Hepatocyte (in vitro differentiated cells): ENCODE data around the gene MSI1. TPM values are rescaled to one million over a fixed set of nuclear protein-coding genes. Genes with fewer than 3 reads are reported as not detected.

ENCODE experiments used
- DNase-seq: peaks from one replicate; pipeline ENCODE4 v3.0.0-alpha.2; 2016; ENCODE audit warnings: low spot score
- H2AFZ ChIP-seq: fragments of 200-600 bp; sonication (generic); 2 replicates; pipeline ENCODE4 v1.6.0; 2016; ENCODE audit warnings: antibody characterized with exemption, mild to moderate bottlenecking
- H3K27ac ChIP-seq: fragments of 200-600 bp; sonication (generic); 2 replicates; pipeline ENCODE4 v1.5.1; 2016; ENCODE audit warnings: mild to moderate bottlenecking
- H3K27me3 ChIP-seq: fragments of 200-600 bp; sonication (generic); 2 replicates; pipeline ENCODE4 v1.6.1; 2016
- H3K36me3 ChIP-seq: fragments of 200-600 bp; sonication (generic); replicated peaks from 2 replicates; pipeline ENCODE4 v1.5.1; 2016; ENCODE audit warnings: low read depth; ENCODE audit not compliant: insufficient read depth
- H3K4me1 ChIP-seq: fragments of 200-600 bp; sonication (generic); 2 replicates; pipeline ENCODE4 v1.5.1; 2016; ENCODE audit warnings: mild to moderate bottlenecking, moderate library complexity; ENCODE audit not compliant: insufficient read depth
- H3K4me2 ChIP-seq: fragments of 200-600 bp; sonication (generic); 2 replicates; pipeline ENCODE4 v1.6.0; 2016
- H3K4me3 ChIP-seq: fragments of 200-600 bp; sonication (generic); 2 replicates; pipeline ENCODE4 v1.5.1; 2016; ENCODE audit warnings: mild to moderate bottlenecking
- H3K79me2 ChIP-seq: fragments of 200-600 bp; sonication (generic); 2 replicates; pipeline ENCODE4 v1.6.0; 2017; ENCODE audit warnings: mild to moderate bottlenecking
- H3K9me2 ChIP-seq: fragments of 200-600 bp; sonication (generic); replicated peaks from 2 replicates; pipeline ENCODE4 v1.6.0; 2017; ENCODE audit warnings: mild to moderate bottlenecking; ENCODE audit not compliant: insufficient read depth
- H3K9me3 ChIP-seq: fragments of 200-600 bp; sonication (generic); 2 replicates; pipeline ENCODE4 v1.5.1; 2016; ENCODE audit warnings: low read depth, mild to moderate bottlenecking
- H4K20me1 ChIP-seq: fragments of 200-600 bp; sonication (generic); 2 replicates; pipeline ENCODE4 v1.6.0; 2016; ENCODE audit warnings: mild to moderate bottlenecking; ENCODE audit not compliant: insufficient read depth, poor library complexity, severe bottlenecking
- EZH2 ChIP-seq: fragments of 200-600 bp; sonication (generic); IDR thresholded peaks from 2 replicates; pipeline ENCODE4 v1.6.1; 2016; ENCODE audit warnings: antibody characterized with exemption, mild to moderate bottlenecking, borderline replicate concordance
- EZH2phosphoT487 ChIP-seq: fragments of 200-600 bp; sonication (generic); IDR thresholded peaks from one replicate; pipeline ENCODE4 v1.6.1; 2018; ENCODE audit warnings: antibody characterized with exemption, mild to moderate bottlenecking, low read depth, moderate library complexity; ENCODE audit not compliant: unreplicated experiment, severe bottlenecking
- WGBS: methylation state at CpG from one replicate; pipeline ENCODE4 v1.1.6; 2016; ENCODE audit warnings: low lambda C conversion rate; ENCODE audit errors: missing lambda C conversion rate; 5-methylcytosine and 5-hydroxymethylcytosine counted together
- polyA plus RNA-seq: library from polyadenylated mRNA; unstranded; fragments of >200 nt; fragmentation: Nextera tagmentation; extraction: Ambion mirVana; gene quantifications from 2 replicates; pipeline ENCODE4 v1.2.1, GENCODE V29; 2016
- total RNA-seq: library from RNA; depleted of rRNA; stranded (reverse); fragments of >200 nt; gene quantifications from 2 replicates; pipeline ENCODE4 v1.2.3, GENCODE V29; 2014
- TF ChIP-seq, protein P1 (sequence below): fragments of 200-600 bp; sonication (generic); IDR thresholded peaks from 2 replicates; pipeline ENCODE4 v1.5.1; 2016; ENCODE audit warnings: antibody characterized with exemption, mild to moderate bottlenecking; ENCODE audit not compliant: poor library complexity

MSI1 gene
- total and polyA plus RNA-seq, 2 experiments from 2014 or later = 2.2 to 5.6 TPM

DNA sequence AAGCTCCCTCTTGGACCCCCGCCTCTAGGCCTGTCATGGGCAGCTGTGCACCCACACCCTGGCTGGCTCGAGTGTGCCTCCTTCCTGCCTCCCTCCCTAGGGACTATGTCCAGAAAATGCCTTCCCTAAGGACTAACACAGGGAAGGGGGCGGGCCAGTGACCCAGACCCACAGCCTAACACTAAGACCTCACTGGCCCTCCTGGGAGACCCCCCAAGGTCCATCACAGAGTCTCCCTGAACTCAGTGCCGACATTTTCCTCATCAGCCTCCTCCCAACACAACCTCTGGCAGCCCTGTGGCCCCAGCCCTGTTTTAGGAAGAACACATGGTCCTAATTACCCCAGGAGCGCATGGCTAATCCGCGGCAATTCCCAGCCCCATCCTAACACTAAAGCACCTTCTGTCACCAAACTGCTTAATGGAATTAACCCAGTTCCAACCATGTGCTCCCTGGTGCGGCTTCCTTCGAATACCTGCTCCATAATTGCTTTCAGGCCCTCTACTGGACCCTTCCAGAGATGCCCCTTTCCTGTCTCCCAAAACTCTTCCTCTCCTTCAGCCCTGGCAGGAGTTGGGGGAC, 5.6 kb downstream of the MSI1 start:
- no peaks in the 10 kb centered on the region for H3K27me3 ChIP-seq
- no peak overlapping the region for H3K4me3 ChIP-seq
- H2AFZ ChIP-seq = no peak overlapping the region
- no peaks in the 10 kb centered on the region for H3K9me2 ChIP-seq
- no peaks in the 10 kb centered on the region for H4K20me1 ChIP-seq
- TF ChIP-seq EZH2phosphoT487 (no peak), EZH2 (no peak)
- TF ChIP-seq, protein P1, sequence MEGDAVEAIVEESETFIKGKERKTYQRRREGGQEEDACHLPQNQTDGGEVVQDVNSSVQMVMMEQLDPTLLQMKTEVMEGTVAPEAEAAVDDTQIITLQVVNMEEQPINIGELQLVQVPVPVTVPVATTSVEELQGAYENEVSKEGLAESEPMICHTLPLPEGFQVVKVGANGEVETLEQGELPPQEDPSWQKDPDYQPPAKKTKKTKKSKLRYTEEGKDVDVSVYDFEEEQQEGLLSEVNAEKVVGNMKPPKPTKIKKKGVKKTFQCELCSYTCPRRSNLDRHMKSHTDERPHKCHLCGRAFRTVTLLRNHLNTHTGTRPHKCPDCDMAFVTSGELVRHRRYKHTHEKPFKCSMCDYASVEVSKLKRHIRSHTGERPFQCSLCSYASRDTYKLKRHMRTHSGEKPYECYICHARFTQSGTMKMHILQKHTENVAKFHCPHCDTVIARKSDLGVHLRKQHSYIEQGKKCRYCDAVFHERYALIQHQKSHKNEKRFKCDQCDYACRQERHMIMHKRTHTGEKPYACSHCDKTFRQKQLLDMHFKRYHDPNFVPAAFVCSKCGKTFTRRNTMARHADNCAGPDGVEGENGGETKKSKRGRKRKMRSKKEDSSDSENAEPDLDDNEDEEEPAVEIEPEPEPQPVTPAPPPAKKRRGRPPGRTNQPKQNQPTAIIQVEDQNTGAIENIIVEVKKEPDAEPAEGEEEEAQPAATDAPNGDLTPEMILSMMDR = no peak
- WGBS = 70% methylated on average over 9 of the region's 9 CpGs
- H3K9me3 ChIP-seq = no peaks in the 10 kb centered on the region
- DNase-seq = no peak
- H3K79me2 ChIP-seq = peaks cover 11% of the 10 kb centered on the region
- peaks cover 51% of the 10 kb centered on the region for H3K4me1 ChIP-seq
- H3K4me2 ChIP-seq = no peak overlapping the region
- no peaks in the 10 kb centered on the region for H3K36me3 ChIP-seq
- peak overlapping the region; percentile 86 for H3K27ac ChIP-seq

DNA sequence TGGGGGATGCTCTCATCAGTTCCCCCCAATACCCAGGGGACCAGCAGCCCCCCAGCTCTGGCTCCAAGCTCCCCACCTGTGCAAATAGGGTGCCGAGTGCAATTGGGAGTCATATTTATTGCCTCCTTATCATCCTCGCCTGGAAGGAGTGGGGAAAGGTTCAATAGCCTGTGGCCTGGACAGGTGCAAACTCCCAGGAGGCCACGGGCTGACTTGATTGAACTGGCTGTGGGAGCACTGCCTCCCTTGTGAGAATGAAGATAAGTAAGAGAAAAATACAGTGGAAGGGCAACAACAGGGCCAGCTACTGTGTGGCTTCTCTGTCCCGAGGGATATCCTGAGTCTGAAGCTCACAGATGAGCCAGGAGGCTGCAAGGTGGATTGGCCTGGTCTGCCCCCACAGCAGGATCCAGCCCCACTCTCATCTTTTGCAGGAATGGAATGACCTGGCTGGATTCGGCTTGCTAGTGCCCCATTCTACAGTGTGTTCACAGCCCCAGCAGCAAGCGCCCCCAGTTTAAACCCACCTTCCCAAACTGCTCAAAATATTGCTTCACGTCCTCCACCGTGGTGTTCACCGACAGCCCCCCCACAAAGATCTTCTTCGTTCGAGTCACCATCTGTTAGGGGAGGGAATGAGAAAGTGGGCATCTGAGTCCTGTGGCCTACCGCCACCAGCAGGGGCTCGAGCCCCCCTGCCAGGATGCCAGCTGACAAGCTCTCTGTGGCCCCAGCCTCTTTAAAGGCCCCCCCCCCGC, 6.3 kb downstream of the MSI1 start:
- H3K4me2 ChIP-seq = peak overlapping the region; percentile 79
- no peaks in the 10 kb centered on the region for H3K9me3 ChIP-seq
- no peak overlapping the region for H2AFZ ChIP-seq
- H3K27ac ChIP-seq = peak overlapping the region; percentile 86
- peaks cover 49% of the 10 kb centered on the region for H3K4me1 ChIP-seq
- peaks cover 9% of the 10 kb centered on the region for H3K79me2 ChIP-seq
- H3K9me2 ChIP-seq = no peaks in the 10 kb centered on the region
- no peaks in the 10 kb centered on the region for H3K36me3 ChIP-seq
- no peaks in the 10 kb centered on the region for H3K27me3 ChIP-seq
- no peak overlapping the region for H3K4me3 ChIP-seq
- peak; percentile 45 for DNase-seq
- 78% methylated on average over 14 of the region's 14 CpGs for WGBS
- TF ChIP-seq, protein P1 = no peak
- TF ChIP-seq EZH2phosphoT487 (no peak), EZH2 (no peak)
- no peaks in the 10 kb centered on the region for H4K20me1 ChIP-seq

DNA sequence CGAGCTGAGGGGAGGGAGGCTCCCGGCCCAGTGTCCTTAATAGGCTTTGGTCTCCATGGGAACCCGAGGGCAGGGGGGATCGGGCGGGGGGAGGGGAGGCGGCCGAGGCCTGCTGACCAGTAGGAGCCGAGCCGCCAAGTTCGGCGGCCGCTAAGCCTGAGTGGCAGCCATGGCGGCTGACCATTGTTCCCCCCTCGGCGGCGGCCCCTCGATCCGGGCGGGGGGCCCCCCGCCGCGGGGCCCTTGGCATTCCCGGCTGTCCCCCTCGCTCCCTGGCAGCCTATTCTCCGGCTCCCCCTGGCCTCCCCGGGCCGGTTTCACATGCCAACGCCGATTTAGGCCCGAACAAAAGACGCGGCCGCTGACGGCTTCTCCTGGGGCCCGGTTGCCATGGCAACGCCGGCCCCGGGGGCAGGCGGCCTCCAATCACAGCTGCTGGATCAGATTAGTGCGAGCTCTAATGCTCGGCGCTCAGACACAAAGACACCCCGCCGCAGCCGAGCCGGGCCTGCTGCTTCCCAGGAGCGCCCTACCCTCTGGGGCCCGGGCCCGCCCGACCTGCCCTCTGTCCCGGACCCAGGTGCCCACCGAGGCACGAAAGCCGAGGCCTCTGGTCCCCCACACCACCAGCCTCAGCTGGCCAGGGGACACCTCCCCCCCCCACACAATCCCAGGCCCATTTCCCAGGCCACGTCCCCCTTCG, 7.3 kb downstream of the MSI1 start:
- Histone ChIP-seq H3K4me1 (peaks cover 39% of the 10 kb centered on the region), H3K4me2 (peak overlapping the region; percentile 79), H3K79me2 (peaks cover 4% of the 10 kb centered on the region), H3K27ac (peak overlapping the region; percentile 86), H2AFZ (peak overlapping the region; percentile 63), H4K20me1 (no peaks in the 10 kb centered on the region), H3K4me3 (no peak overlapping the region), H3K9me3 (no peaks in the 10 kb centered on the region), H3K36me3 (no peaks in the 10 kb centered on the region), H3K27me3 (no peaks in the 10 kb centered on the region), H3K9me2 (no peaks in the 10 kb centered on the region)
- WGBS = 15% methylated on average over 26 of the region's 56 CpGs
- peak; percentile 91 for DNase-seq
- no peak for TF ChIP-seq EZH2
- TF ChIP-seq EZH2phosphoT487 = no peak
- TF ChIP-seq, protein P1 = no peak
